Fibroblast of the aortic adventitia (primary cell): ENCODE measurements around the gene ACAP1. TPM values are rescaled to one million over a fixed set of nuclear protein-coding genes. Genes with fewer than 3 reads are reported as not detected.

Source experiments
- DNase-seq: peaks from one replicate; pipeline ENCODE4 v3.0.0-alpha.2; 2010; ENCODE audit warnings: low read depth
- H3K4me3 ChIP-seq: 2 replicates; pipeline ENCODE4 v1.5.1; 2011; ENCODE audit warnings: low read depth, mild to moderate bottlenecking, control low read depth, low read length, moderate library complexity
- CTCF ChIP-seq: IDR thresholded peaks from 2 replicates; pipeline ENCODE4 v1.5.1; 2011; ENCODE audit warnings: mild to moderate bottlenecking, low read length, control low read depth, inconsistent platforms; ENCODE audit not compliant: insufficient read depth
- total RNA-seq: library from RNA; depleted of rRNA; stranded (reverse); fragments of >200 nt; gene quantifications from 2 replicates; pipeline ENCODE4 v1.2.3, GENCODE V29; 2012; ENCODE audit warnings: low replicate concordance

Gene ACAP1
- 0.72 TPM in 1 of 2 replicates, not detected in the other for total RNA-seq

- no peak for TF ChIP-seq CTCF
These were observed at the start of gene ACAP1 for GRCh38 chr17:7336240-7337175. Gene ACAP1 (plus strand): TSS chr17:7336529. CDS start chr17:7336735, 206 bp downstream.

GRCh38 chr17:7289256-7290032, 46.9 kb upstream of the ACAP1 start:
- H3K4me3 ChIP-seq: no peak overlapping the region
- TF ChIP-seq CTCF: no peak
- DNase-seq: no peak

More at GRCh38 chr17:7336240-7337175, at the start of gene ACAP1:
- H3K4me3 ChIP-seq: no peak within 1 kb of the TSS
- no peak for DNase-seq

- no peak overlapping the region for H3K4me3 ChIP-seq
- DNase-seq: no peak
- TF ChIP-seq CTCF: no peak
These were observed 46.2 kb upstream of the ACAP1 start for GRCh38 chr17:7290166-7290565.

- no peak for DNase-seq
- H3K4me3 ChIP-seq: no peak overlapping the region
- TF ChIP-seq CTCF: no peak
These were observed 45.6 kb upstream of the ACAP1 start for GRCh38 chr17:7290685-7291084.

GRCh38 chr17:7292194-7292593, 44.1 kb upstream of the ACAP1 start:
- no peak for DNase-seq
- no peak for TF ChIP-seq CTCF
- no peak overlapping the region for H3K4me3 ChIP-seq

GRCh38 chr17:7292729-7293128, 43.6 kb upstream of the ACAP1 start:
- DNase-seq: no peak
- TF ChIP-seq CTCF: no peak
- no peak overlapping the region for H3K4me3 ChIP-seq
